HepG2 (cell line): ENCODE data around the gene ERF. TPM values are rescaled to one million over a fixed set of nuclear protein-coding genes. Genes with fewer than 3 reads are reported as not detected.

Experiments
- HOXA5 ChIP-seq: sonication (generic); formaldehyde crosslinking; IDR thresholded peaks from 2 replicates; pipeline ENCODE4 v1.4.0; 2020; ENCODE audit warnings: missing genetic modification reagents
- KLF11 ChIP-seq: IDR thresholded peaks from 2 replicates; pipeline ENCODE4 v1.6.1; 2016; ENCODE audit warnings: missing compliant biosample characterization
- NFIC ChIP-seq: IDR thresholded peaks from 2 replicates; pipeline ENCODE4 v1.6.1; 2012; ENCODE audit warnings: mild to moderate bottlenecking, low read length, inconsistent platforms
- PBX3 ChIP-seq: sonication (generic); formaldehyde crosslinking; IDR thresholded peaks from 2 replicates; pipeline ENCODE4 v1.8.1; 2023; ENCODE audit warnings: missing genetic modification reagents, inconsistent platforms, borderline replicate concordance
- POLR2A ChIP-seq, 2 experiments: IDR thresholded peaks; 2 replicates each; pipeline ENCODE4 v1.6.1; 2011; ENCODE audit warnings: low read depth in 2 of 2, low read length in 2 of 2, mild to moderate bottlenecking in 1 of 2, moderate library complexity in 1 of 2; ENCODE audit not compliant: insufficient read depth in 1 of 2
- POLR2AphosphoS5 ChIP-seq: IDR thresholded peaks from 2 replicates; pipeline ENCODE4 v1.6.1; 2012; ENCODE audit warnings: low read depth, low read length
- RBFOX2 ChIP-seq: fragments of 200-400 bp; formaldehyde crosslinking; IDR thresholded peaks from 2 replicates; pipeline ENCODE4 v1.6.1; 2017; ENCODE audit warnings: low read depth, mild to moderate bottlenecking, low read length
- TAF1 ChIP-seq: sonication (generic); formaldehyde crosslinking; IDR thresholded peaks from 2 replicates; pipeline ENCODE4 v1.4.0; 2020; ENCODE audit warnings: missing genetic modification reagents
- ZBTB20 ChIP-seq: sonication (generic); formaldehyde crosslinking; IDR thresholded peaks from 2 replicates; pipeline ENCODE4 v1.8.1; 2023; ENCODE audit warnings: missing genetic modification reagents, low read depth, mild to moderate bottlenecking, borderline replicate concordance
- ZHX1 ChIP-seq: sonication (generic); formaldehyde crosslinking; IDR thresholded peaks from 2 replicates; pipeline ENCODE4 v1.8.1; 2022; ENCODE audit warnings: low read depth, mild to moderate bottlenecking, missing genetic modification reagents
- ZNF207 ChIP-seq: fragments of 450-650 bp; IDR thresholded peaks from 2 replicates; pipeline ENCODE4 v1.6.1; 2016; ENCODE audit warnings: antibody characterized with exemption, borderline replicate concordance
- ZNF337 ChIP-seq: sonication (generic); formaldehyde crosslinking; IDR thresholded peaks from 2 replicates; pipeline ENCODE4 v1.5.1; 2020; ENCODE audit warnings: missing genetic modification reagents, low read depth, mild to moderate bottlenecking, borderline replicate concordance
- ZNF589 ChIP-seq: sonication (generic); formaldehyde crosslinking; conservative IDR thresholded peaks from 2 replicates; pipeline ENCODE4 v1.8.0; 2022; ENCODE audit warnings: mild to moderate bottlenecking, moderate library complexity, missing genetic modification reagents
- ZSCAN9 ChIP-seq: IDR thresholded peaks from 2 replicates; pipeline ENCODE4 v1.6.1; 2016; ENCODE audit warnings: borderline replicate concordance
- polyA plus RNA-seq, 8 experiments: library from polyadenylated mRNA; depleted of rRNA in 3 of 8; stranded (reverse) in 7 of 8; unstranded in 1 of 8; fragments of >200 nt; fragmentation: Illumina TruSeq in 4 of 8; extraction: Trizol in 4 of 8; gene quantifications; 2 replicates each; pipeline versions ENCODE4 v1.2.1 to v1.2.3, GENCODE V29; 2011 to 2016; ENCODE audit warnings: low read depth in 4 of 8, missing spikeins in 1 of 8, mixed read lengths in 1 of 8; ENCODE audit not compliant: insufficient read depth in 1 of 8
- total RNA-seq, 5 experiments: library from RNA; depleted of rRNA; stranded (reverse); fragments of >200 nt; fragmentation: Illumina TruSeq; extraction: Trizol; gene quantifications; 2 replicates each; pipeline ENCODE4 v1.2.3, GENCODE V29; 2016; ENCODE audit warnings: low read depth in 1 of 5
- TF ChIP-seq, protein P1 (sequence below): sonication (generic); formaldehyde crosslinking; IDR thresholded peaks from 2 replicates; pipeline ENCODE4 v1.4.0; 2020; ENCODE audit warnings: missing genetic modification reagents, borderline replicate concordance
- TF ChIP-seq, protein P2 (sequence below): IDR thresholded peaks from 2 replicates; pipeline ENCODE4 v1.6.1; 2018; ENCODE audit warnings: missing genetic modification reagents
- TF ChIP-seq, protein P3 (sequence below): sonication (generic); formaldehyde crosslinking; IDR thresholded peaks from 2 replicates; pipeline ENCODE4 v1.4.0; 2020; ENCODE audit warnings: missing genetic modification reagents
- TF ChIP-seq, protein P4 (sequence below): sonication (generic); formaldehyde crosslinking; IDR thresholded peaks from 2 replicates; pipeline ENCODE4 v1.4.0; 2020; ENCODE audit warnings: mild to moderate bottlenecking, missing genetic modification reagents

Gene ERF
- total and polyA plus RNA-seq, 2 of the 13 experiments (the other 11 are each of a cell fraction or from before 2014, with no cell fraction given) = 67.1 to 69.9 TPM

DNA sequence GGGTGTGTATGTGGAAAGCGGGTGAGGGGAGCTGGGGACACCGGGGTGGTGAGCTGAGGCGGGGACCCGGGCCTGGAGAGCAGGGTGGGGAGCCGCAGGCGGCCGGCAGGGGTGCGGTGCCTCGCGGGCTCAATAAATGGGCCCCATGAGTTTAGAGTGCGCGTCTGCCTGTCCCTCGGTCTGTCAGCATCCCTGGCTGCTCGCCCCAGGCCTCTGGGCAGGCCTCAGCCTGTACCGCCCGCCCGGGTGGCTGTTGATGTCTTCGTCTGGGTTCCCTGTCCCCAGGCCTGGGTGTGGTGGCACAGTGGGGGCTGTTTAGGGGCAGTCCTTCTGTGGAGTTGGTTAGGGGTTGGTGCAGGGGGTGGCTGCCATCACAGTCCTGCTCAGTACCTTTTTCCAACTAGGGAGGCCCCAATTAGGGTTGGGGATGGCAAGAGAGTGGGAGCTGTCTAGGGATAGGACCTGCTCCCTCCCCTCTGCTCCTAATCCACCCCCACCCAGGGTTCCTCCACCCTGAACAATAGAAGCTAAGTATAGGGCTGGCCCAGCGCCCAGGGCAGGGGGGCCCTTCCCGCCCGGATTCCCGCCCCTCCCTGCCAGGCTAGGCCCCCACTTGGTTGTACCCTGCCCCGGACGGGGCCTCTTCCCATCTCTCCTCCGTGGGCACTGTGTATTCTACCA lies 26.4 kb upstream of the ERF start (continued):
- TF ChIP-seq, protein P1, sequence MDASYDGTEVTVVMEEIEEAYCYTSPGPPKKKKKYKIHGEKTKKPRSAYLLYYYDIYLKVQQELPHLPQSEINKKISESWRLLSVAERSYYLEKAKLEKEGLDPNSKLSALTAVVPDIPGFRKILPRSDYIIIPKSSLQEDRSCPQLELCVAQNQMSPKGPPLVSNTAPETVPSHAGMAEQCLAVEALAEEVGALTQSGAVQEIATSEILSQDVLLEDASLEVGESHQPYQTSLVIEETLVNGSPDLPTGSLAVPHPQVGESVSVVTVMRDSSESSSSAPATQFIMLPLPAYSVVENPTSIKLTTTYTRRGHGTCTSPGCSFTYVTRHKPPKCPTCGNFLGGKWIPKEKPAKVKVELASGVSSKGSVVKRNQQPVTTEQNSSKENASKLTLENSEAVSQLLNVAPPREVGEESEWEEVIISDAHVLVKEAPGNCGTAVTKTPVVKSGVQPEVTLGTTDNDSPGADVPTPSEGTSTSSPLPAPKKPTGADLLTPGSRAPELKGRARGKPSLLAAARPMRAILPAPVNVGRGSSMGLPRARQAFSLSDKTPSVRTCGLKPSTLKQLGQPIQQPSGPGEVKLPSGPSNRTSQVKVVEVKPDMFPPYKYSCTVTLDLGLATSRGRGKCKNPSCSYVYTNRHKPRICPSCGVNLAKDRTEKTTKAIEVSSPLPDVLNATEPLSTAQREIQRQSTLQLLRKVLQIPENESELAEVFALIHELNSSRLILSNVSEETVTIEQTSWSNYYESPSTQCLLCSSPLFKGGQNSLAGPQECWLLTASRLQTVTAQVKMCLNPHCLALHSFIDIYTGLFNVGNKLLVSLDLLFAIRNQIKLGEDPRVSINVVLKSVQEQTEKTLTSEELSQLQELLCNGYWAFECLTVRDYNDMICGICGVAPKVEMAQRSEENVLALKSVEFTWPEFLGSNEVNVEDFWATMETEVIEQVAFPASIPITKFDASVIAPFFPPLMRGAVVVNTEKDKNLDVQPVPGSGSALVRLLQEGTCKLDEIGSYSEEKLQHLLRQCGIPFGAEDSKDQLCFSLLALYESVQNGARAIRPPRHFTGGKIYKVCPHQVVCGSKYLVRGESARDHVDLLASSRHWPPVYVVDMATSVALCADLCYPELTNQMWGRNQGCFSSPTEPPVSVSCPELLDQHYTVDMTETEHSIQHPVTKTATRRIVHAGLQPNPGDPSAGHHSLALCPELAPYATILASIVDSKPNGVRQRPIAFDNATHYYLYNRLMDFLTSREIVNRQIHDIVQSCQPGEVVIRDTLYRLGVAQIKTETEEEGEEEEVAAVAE = no peak
- TF ChIP-seq, protein P2, sequence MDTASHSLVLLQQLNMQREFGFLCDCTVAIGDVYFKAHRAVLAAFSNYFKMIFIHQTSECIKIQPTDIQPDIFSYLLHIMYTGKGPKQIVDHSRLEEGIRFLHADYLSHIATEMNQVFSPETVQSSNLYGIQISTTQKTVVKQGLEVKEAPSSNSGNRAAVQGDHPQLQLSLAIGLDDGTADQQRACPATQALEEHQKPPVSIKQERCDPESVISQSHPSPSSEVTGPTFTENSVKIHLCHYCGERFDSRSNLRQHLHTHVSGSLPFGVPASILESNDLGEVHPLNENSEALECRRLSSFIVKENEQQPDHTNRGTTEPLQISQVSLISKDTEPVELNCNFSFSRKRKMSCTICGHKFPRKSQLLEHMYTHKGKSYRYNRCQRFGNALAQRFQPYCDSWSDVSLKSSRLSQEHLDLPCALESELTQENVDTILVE (CRISPR knock-in tag) = no peak
- TF ChIP-seq ZNF337 (CRISPR knock-in tag) (no peak), POLR2A (IDR thresholded peaks at IDR 0.05; ENCODE audit: insufficient read depth in 1 of 2, low read depth in 2 of 2, low read length in 2 of 2) (0 out of 4 replicates have a peak, but pooled peaks of 1 of the 2 experiments have one; percentile 19), ZHX1 (CRISPR knock-in tag) (no peak), RBFOX2 (no peak), KLF11 (CRISPR knock-in tag) (no peak), NFIC (no peak; the same call in 1 of the 2 replicates), HOXA5 (CRISPR knock-in tag) (no peak), PBX3 (no peak), ZNF207 (no peak), TAF1 (CRISPR knock-in tag) (peak; percentile 41; the same call in 1 of the 2 replicates), ZNF589 (CRISPR knock-in tag) (no peak), ZBTB20 (0 out of 2 replicates have a peak, but pooled peaks have one; percentile 45), POLR2AphosphoS5 (no peak), ZSCAN9 (CRISPR knock-in tag) (peak; percentile 27; the same call in 1 of the 2 replicates)
- TF ChIP-seq, protein P3, sequence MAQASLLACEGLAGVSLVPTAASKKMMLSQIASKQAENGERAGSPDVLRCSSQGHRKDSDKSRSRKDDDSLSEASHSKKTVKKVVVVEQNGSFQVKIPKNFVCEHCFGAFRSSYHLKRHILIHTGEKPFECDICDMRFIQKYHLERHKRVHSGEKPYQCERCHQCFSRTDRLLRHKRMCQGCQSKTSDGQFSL (CRISPR knock-in tag) = 0 out of 2 replicates have a peak, but pooled peaks have one; percentile 24
- TF ChIP-seq, protein P4, sequence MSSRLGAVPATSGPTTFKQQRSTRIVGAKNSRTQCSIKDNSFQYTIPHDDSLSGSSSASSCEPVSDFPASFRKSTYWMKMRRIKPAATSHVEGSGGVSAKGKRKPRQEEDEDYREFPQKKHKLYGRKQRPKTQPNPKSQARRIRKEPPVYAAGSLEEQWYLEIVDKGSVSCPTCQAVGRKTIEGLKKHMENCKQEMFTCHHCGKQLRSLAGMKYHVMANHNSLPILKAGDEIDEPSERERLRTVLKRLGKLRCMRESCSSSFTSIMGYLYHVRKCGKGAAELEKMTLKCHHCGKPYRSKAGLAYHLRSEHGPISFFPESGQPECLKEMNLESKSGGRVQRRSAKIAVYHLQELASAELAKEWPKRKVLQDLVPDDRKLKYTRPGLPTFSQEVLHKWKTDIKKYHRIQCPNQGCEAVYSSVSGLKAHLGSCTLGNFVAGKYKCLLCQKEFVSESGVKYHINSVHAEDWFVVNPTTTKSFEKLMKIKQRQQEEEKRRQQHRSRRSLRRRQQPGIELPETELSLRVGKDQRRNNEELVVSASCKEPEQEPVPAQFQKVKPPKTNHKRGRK (CRISPR knock-in tag) = no peak
